AG10803 (cell line): ENCODE results near the gene MYOT.
"Not testable (repeated sequence)": the region's sequence is repeated elsewhere in the genome, so short reads cannot be mapped to it uniquely, and the experiment has no call there.

Experiments
- DNase-seq: peaks from one replicate; pipeline ENCODE4 v3.0.0; 2010; ENCODE audit warnings: low read depth
- H3K4me3 ChIP-seq: 2 replicates; pipeline ENCODE4 v1.5.1; 2011; ENCODE audit warnings: mild to moderate bottlenecking, low read length, control low read depth
- TF ChIP-seq, protein P1 (sequence below): conservative IDR thresholded peaks from 2 replicates; pipeline ENCODE4 v1.5.1; 2011; ENCODE audit warnings: mild to moderate bottlenecking, low read length, control low read depth, inconsistent platforms

MYOT gene

DNA sequence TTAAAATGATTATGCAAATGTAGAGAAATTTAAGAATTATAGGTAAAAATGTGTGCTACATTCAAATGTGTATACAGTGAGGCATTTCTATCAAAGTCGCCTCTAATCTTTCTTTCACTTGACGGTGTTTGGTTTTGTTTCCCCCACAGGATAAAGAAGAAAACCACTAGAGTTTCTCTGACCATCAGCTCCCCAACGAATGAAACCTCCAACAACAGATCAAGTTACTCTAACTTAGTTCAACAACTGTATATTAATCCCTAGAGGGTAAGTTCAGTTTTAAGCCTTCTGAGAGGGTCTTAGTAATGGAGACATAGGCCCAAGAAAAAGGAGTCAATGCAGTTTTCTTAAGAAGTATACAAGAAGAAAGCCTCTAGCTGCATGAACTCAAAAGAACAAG lies 11.5 kb upstream of the MYOT start:
- TF ChIP-seq, protein P1, sequence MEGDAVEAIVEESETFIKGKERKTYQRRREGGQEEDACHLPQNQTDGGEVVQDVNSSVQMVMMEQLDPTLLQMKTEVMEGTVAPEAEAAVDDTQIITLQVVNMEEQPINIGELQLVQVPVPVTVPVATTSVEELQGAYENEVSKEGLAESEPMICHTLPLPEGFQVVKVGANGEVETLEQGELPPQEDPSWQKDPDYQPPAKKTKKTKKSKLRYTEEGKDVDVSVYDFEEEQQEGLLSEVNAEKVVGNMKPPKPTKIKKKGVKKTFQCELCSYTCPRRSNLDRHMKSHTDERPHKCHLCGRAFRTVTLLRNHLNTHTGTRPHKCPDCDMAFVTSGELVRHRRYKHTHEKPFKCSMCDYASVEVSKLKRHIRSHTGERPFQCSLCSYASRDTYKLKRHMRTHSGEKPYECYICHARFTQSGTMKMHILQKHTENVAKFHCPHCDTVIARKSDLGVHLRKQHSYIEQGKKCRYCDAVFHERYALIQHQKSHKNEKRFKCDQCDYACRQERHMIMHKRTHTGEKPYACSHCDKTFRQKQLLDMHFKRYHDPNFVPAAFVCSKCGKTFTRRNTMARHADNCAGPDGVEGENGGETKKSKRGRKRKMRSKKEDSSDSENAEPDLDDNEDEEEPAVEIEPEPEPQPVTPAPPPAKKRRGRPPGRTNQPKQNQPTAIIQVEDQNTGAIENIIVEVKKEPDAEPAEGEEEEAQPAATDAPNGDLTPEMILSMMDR, result no peak
- no peak overlapping the region for H3K4me3 ChIP-seq
- no peak for DNase-seq

GRCh38 chr5:137856916-137857862 lies 10.5 kb upstream of the MYOT start:
- no peak for DNase-seq
- TF ChIP-seq, protein P1, result no peak
- no peak overlapping the region for H3K4me3 ChIP-seq

GRCh38 chr5:137858223-137858916 lies 9.3 kb upstream of the MYOT start:
- peak overlapping the region; percentile 9 for H3K4me3 ChIP-seq
- DNase-seq, result peak; percentile 31
- TF ChIP-seq, protein P1, result no peak

GRCh38 chr5:137858954-137859353 lies 8.7 kb upstream of the MYOT start:
- TF ChIP-seq, protein P1, result no peak
- no peak for DNase-seq
- no peak overlapping the region for H3K4me3 ChIP-seq

- no peak overlapping the region for H3K4me3 ChIP-seq
- DNase-seq, result no peak
- TF ChIP-seq, protein P1, result no peak
Observed at GRCh38 chr5:137862251-137862650, 5.4 kb upstream of the MYOT start.

- H3K4me3 ChIP-seq, result not testable (repeated sequence)
Observed at GRCh38 chr5:137863653-137864052, 4.0 kb upstream of the MYOT start.

GRCh38 chr5:137866541-137867388 lies 895 bp upstream of the MYOT start:
- TF ChIP-seq, protein P1, result no peak
- H3K4me3 ChIP-seq, result no peak overlapping the region
- DNase-seq, result no peak

More at GRCh38 chr5:137863653-137864052, 4.0 kb upstream of the MYOT start:
- not testable (repeated sequence) for DNase-seq
